ENCODE results near the gene C16orf95. TPM values are rescaled to one million over a fixed set of nuclear protein-coding genes. Genes with fewer than 3 reads are reported as not detected.
A peak's percentile ranks its signal among the peaks of the same experiment; 100 is the strongest.

Gene C16orf95
- total RNA-seq, 2 donors from 2014 or later, result 2.7 TPM; not detected in 1

DNA sequence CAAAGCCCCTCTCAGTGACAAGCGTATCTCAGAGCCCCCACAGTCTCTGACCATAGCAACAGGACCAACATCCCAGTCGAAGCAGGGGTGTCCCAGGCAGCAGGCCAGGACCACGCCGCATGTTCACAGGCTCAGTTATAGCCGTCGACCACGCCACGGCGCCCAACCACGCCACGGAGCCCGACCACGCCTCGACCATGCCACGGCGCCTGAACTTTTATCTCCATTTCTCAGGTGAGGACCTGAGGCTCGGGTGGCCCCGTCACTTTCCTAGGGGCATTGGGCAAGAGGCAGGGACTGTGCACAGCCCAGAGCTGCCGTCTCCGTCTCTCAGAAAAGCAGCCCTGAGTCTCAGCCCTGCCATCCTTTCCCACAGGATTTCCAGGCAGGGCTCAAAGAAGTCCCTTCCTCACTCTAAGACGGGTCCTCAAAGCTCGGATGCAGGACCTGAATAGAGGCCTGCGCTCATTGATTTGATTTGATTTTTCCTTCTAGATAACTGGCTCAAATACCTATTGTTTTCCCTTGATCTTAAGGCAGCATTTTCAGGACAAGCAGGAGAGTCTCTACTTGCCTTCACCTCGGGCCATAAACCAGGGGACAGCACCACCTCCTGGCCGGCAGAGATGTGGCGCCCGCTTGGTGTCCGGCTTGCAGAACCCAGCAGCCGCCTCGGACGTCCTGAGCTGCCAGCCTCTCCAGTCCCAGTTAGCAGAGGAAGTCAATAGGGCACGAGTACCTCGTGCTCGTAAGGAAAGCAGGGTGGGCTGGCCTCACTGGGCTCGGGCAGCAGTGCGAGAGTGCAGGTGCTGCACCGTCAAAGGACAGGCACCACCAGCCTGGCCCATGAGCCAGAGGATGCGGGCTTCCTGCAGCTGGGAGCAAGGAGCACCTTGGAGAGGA is 38.8 kb downstream of the C16orf95 start:
- DNase-seq (ENCODE audit: low spot score) (peak; percentile 33), ATAC-seq (ENCODE audit: insufficient number of reproducible peaks, low FRiP score, low read depth) (peak; percentile 55)
- peaks cover 0 to 16% of the 10 kb centered on the region in 2 donors for H3K4me1 ChIP-seq (ENCODE audit: control insufficient read depth in 1 of 2, low read depth in 2 of 2)
- H3K27me3 ChIP-seq (replicated peaks; ENCODE audit: insufficient read depth), result no peaks in the 10 kb centered on the region
- TF ChIP-seq, protein P1, sequence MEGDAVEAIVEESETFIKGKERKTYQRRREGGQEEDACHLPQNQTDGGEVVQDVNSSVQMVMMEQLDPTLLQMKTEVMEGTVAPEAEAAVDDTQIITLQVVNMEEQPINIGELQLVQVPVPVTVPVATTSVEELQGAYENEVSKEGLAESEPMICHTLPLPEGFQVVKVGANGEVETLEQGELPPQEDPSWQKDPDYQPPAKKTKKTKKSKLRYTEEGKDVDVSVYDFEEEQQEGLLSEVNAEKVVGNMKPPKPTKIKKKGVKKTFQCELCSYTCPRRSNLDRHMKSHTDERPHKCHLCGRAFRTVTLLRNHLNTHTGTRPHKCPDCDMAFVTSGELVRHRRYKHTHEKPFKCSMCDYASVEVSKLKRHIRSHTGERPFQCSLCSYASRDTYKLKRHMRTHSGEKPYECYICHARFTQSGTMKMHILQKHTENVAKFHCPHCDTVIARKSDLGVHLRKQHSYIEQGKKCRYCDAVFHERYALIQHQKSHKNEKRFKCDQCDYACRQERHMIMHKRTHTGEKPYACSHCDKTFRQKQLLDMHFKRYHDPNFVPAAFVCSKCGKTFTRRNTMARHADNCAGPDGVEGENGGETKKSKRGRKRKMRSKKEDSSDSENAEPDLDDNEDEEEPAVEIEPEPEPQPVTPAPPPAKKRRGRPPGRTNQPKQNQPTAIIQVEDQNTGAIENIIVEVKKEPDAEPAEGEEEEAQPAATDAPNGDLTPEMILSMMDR (IDR thresholded peaks at IDR 0.05), result peak; percentile 88
- H3K9me3 ChIP-seq, result no peaks in the 10 kb centered on the region
- no peaks in the 10 kb centered on the region for H3K36me3 ChIP-seq
- H3K4me3 ChIP-seq, result peak overlapping the region; percentile 26
- no peak overlapping the region for H3K27ac ChIP-seq

DNA sequence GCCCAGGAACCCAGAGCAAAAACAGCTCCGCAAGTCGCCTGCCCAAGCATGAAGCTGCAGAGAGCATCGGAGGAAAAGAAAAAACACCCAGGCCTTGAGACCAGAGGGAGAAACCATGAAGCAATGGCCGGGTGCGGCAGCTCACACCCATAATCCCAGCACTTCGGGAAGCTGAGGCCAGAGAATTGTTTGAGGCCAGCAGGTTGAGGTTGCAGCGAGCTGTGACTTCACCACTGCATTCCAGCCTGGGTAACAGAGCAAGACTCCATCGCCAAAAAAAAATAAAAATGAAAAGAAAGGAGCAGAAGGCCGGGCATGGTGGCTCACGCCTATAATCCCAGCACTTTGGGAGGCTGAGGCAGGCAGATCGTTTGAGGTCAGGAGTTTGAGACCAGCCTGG is 40.3 kb downstream of the C16orf95 start:
- peaks cover 0 to 16% of the 10 kb centered on the region in 2 donors for H3K4me1 ChIP-seq (ENCODE audit: control insufficient read depth in 1 of 2, low read depth in 2 of 2)
- H3K27me3 ChIP-seq (replicated peaks; ENCODE audit: insufficient read depth), result no peaks in the 10 kb centered on the region
- TF ChIP-seq, protein P1 (IDR thresholded peaks at IDR 0.05), result no peak
- no peak overlapping the region for H3K4me3 ChIP-seq
- ATAC-seq (ENCODE audit: insufficient number of reproducible peaks, low FRiP score, low read depth), result no peak
- no peak for DNase-seq (ENCODE audit: low spot score)
- H3K27ac ChIP-seq, result no peak overlapping the region
- H3K9me3 ChIP-seq, result no peaks in the 10 kb centered on the region
- H3K36me3 ChIP-seq, result no peaks in the 10 kb centered on the region

DNA sequence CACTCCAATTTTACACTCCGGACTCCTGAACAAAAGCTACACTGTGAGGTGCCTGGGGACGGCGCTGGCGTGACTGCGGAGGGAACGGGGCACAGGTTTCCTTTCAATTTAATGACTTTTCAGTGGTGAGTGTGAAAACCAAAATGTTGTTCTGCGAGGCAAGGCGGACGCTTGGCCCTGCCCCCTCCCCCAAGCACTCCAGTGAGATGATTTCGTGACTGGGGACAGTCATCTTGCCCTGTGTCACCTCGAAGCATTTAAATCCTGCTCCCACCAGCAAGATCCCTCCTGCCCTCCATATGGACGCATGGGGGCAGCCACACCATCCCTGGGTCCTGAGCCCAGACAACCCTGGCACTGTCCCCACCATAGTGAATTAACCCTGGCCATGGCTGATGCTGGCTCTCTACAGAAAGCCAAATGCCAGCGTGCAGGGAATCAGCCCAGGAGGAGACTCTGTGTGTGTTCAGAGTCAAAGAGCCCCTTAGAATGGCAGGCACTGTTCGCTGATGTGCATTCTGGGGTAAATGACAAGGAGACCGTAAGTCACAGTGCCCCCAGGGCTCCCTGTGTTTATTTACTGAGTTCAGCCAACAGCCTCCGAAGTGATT is 41.0 kb downstream of the C16orf95 start:
- H3K27me3 ChIP-seq (replicated peaks; ENCODE audit: insufficient read depth), result no peaks in the 10 kb centered on the region
- DNase-seq (ENCODE audit: low spot score) (no peak), ATAC-seq (ENCODE audit: insufficient number of reproducible peaks, low FRiP score, low read depth) (no peak)
- H3K27ac ChIP-seq, result no peak overlapping the region
- H3K4me1 ChIP-seq (ENCODE audit: control insufficient read depth in 1 of 2, low read depth in 2 of 2), result peaks cover 0 to 16% of the 10 kb centered on the region in 2 donors
- H3K36me3 ChIP-seq, result no peaks in the 10 kb centered on the region
- peak overlapping the region; percentile 19 for H3K4me3 ChIP-seq
- TF ChIP-seq, protein P1 (IDR thresholded peaks at IDR 0.05), result no peak
- no peaks in the 10 kb centered on the region for H3K9me3 ChIP-seq

DNA sequence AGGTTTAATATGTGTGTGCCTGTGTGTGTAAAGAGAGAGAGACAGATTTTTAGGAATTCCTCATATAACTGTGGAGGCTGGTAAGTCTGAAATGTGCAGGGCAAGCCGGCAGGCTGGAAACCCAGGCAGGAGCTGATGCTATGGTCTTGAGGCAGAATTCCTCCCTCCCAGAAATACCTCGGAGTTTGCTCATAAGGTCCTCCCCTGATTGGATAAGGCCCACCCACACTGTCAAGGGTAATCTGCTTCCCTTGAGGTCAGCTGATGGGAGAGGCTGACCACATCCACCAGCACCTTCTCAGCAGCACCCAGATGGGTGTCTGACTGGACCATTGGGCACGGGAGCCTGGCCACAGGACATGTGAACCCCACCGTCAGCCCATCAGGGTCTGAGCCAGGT is 42.4 kb downstream of the C16orf95 start:
- TF ChIP-seq, protein P1 (IDR thresholded peaks at IDR 0.05), result no peak
- DNase-seq (ENCODE audit: low spot score) (no peak), ATAC-seq (ENCODE audit: insufficient number of reproducible peaks, low FRiP score, low read depth) (no peak)

DNA sequence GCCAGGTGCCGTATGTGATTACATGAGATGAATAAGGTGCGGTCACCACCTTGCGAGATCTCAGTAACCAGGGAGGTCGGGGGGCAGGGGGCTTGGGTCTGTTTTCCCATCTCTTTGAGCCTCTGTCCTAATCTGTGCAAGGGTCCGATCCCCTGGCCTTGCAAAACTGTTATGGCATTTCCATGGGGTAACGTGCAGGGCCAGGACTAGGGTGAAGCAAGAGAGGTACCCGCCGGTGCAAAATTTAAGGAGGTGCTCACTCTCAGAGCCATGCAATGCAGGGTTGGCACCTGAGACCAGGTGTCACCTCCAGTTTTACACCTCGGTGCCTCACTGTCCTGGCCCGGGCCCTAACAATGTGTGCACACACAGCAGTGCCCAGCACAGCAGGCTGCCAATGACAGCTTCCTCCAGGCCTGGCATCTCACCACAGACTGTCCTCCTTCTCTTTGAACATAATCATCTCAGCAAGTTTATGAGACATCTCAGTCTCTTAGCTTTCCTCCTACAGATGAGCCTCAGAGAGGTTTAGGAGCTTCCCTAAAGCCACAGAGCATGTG is 43.6 kb downstream of the C16orf95 start:
- DNase-seq (ENCODE audit: low spot score) (no peak), ATAC-seq (ENCODE audit: insufficient number of reproducible peaks, low FRiP score, low read depth) (no peak)
- H3K36me3 ChIP-seq, result no peaks in the 10 kb centered on the region
- no peak overlapping the region for H3K4me3 ChIP-seq
- H3K27me3 ChIP-seq (replicated peaks; ENCODE audit: insufficient read depth), result no peaks in the 10 kb centered on the region
- H3K4me1 ChIP-seq (ENCODE audit: control insufficient read depth in 1 of 2, low read depth in 2 of 2), result peaks cover 0 to 12% of the 10 kb centered on the region in 2 donors
- no peak overlapping the region for H3K27ac ChIP-seq
- TF ChIP-seq, protein P1 (IDR thresholded peaks at IDR 0.05), result no peak
- no peaks in the 10 kb centered on the region for H3K9me3 ChIP-seq

More for the DNA sequence above, 42.4 kb downstream of the C16orf95 start:
- Histone ChIP-seq H3K4me1 (ENCODE audit: control insufficient read depth in 1 of 2, low read depth in 2 of 2) (peaks cover 0 to 16% of the 10 kb centered on the region in 2 donors), H3K27me3 (replicated peaks; ENCODE audit: insufficient read depth) (no peaks in the 10 kb centered on the region), H3K36me3 (no peaks in the 10 kb centered on the region), H3K27ac (no peak overlapping the region), H3K9me3 (no peaks in the 10 kb centered on the region), H3K4me3 (no peak overlapping the region)
